Stimulated activated CD8-positive, alpha-beta memory T cell treated with anti-CD3 and anti-CD28 coated beads, Interleukin-2, amount 100 ng/mL, for 1 hour (primary cell): ENCODE results near the gene TTLL8.
"Not testable (repeated sequence)": the region's sequence is repeated elsewhere in the genome, so short reads cannot be mapped to it uniquely, and the experiment has no call there.

Source experiments
- DNase-seq, 2 donors: peaks; one replicate each; pipeline ENCODE4 v3.0.0-alpha.2; 2020; ENCODE audit warnings: low read depth in 2 of 2

Gene TTLL8

GRCh38 chr22:50001388-50002231 lies 56.5 kb downstream of the TTLL8 start:
- DNase-seq, result no peak

GRCh38 chr22:50000587-50001387 lies 57.3 kb downstream of the TTLL8 start:
- no peak for DNase-seq

GRCh38 chr22:49999946-50000586 lies 58.0 kb downstream of the TTLL8 start:
- no peak for DNase-seq

- no peak for DNase-seq
Measured at GRCh38 chr22:49999063-49999945, 58.8 kb downstream of the TTLL8 start.

GRCh38 chr22:49998718-49999062 lies 59.4 kb downstream of the TTLL8 start:
- no peak for DNase-seq

GRCh38 chr22:49997932-49998717 lies 60.0 kb downstream of the TTLL8 start:
- DNase-seq, result no peak

- no peak for DNase-seq
Measured at GRCh38 chr22:49997251-49997599, 60.9 kb downstream of the TTLL8 start.

GRCh38 chr22:49996518-49997250 lies 61.4 kb downstream of the TTLL8 start:
- no peak for DNase-seq

GRCh38 chr22:49996119-49996517 lies 62.0 kb downstream of the TTLL8 start:
- DNase-seq, result no peak

- no peak for DNase-seq
Measured at GRCh38 chr22:49995361-49996118, 62.6 kb downstream of the TTLL8 start.

- no peak for DNase-seq
Measured at GRCh38 chr22:49995041-49995360, 63.1 kb downstream of the TTLL8 start.

- no peak for DNase-seq
Measured at GRCh38 chr22:49994361-49995040, 63.6 kb downstream of the TTLL8 start.

GRCh38 chr22:49993649-49994360 lies 64.3 kb downstream of the TTLL8 start:
- no peak for DNase-seq

GRCh38 chr22:49992921-49993648 lies 65.0 kb downstream of the TTLL8 start:
- peak; percentile 42 to 52 for DNase-seq

- no peak for DNase-seq
Measured at GRCh38 chr22:49991907-49992533, 66.1 kb downstream of the TTLL8 start.

GRCh38 chr22:49991167-49991566 lies 66.9 kb downstream of the TTLL8 start:
- DNase-seq, result no peak

- DNase-seq, result not testable (repeated sequence)
Measured at GRCh38 chr22:49989826-49990225, 68.3 kb downstream of the TTLL8 start.
